Activated CD8-positive, alpha-beta T cell treated with anti-CD3 and anti-CD28 coated beads for 36 hours (primary cell): Measurements from ENCODE around the gene OVCA2. TPM values are rescaled to one million over a fixed set of nuclear protein-coding genes. Genes with fewer than 3 reads are reported as not detected.
A peak's percentile ranks its signal among the peaks of the same experiment; 100 is the strongest.

ENCODE experiments used
- ATAC-seq: fragments of 200-7000 bp; cut with Tn5 transposase; one replicate; pipeline ENCODE4 v1.10.0; 2021; ENCODE audit warnings: mild to moderate bottlenecking, moderate library complexity
- CTCF ChIA-PET: fragments of 350-600 bp; sonication (Branson Sonifier 250); formaldehyde crosslinking; loops from one replicate; lab custom pipeline; 2021; ENCODE audit warnings: antibody characterized with exemption; lab: Charles Lee
- POLR2A ChIA-PET: fragments of 350-600 bp; sonication (Branson Sonifier 250); formaldehyde crosslinking; loops from one replicate; lab custom pipeline; 2021; ENCODE audit warnings: antibody characterized with exemption; lab: Charles Lee
- DNase-seq: peaks from one replicate; pipeline ENCODE4 v3.0.0-alpha.2; 2020
- H3K27ac Mint-ChIP-seq: one replicate; pipeline ENCODE4 v1.8.0; 2021; ENCODE audit warnings: mild to moderate bottlenecking, mixed read lengths
- H3K27me3 Mint-ChIP-seq: one replicate; pipeline ENCODE4 v1.8.0; 2021; ENCODE audit warnings: mixed read lengths
- H3K36me3 Mint-ChIP-seq: one replicate; pipeline ENCODE4 v1.8.0; 2021; ENCODE audit warnings: low read depth, mixed read lengths
- H3K4me1 Mint-ChIP-seq: one replicate; pipeline ENCODE4 v1.8.0; 2021; ENCODE audit warnings: low read depth, mixed read lengths
- H3K4me3 Mint-ChIP-seq: one replicate; pipeline ENCODE4 v1.8.0; 2021; ENCODE audit warnings: mild to moderate bottlenecking, moderate library complexity, mixed read lengths
- H3K9me3 Mint-ChIP-seq: one replicate; pipeline ENCODE4 v1.8.0; 2021; ENCODE audit warnings: mixed read lengths
- intact Hi-C: fragments of 100-400 bp; cut with micrococcal nuclease; formaldehyde crosslinking; loops from one replicate; pipeline ENCODE4 v1.10.0; 2022
- total RNA-seq, 2 experiments: library from RNA; stranded (reverse); gene quantifications; one replicate each; pipeline ENCODE4 v1.2.3, GENCODE V29; 2021
- TF ChIP-seq, protein P1 (sequence below): fragments of 200-600 bp; IDR thresholded peaks from one replicate; pipeline ENCODE4 v1.8.0; 2022; ENCODE audit warnings: antibody characterized with exemption, mild to moderate bottlenecking

OVCA2 gene
- total RNA-seq, 2 experiments from 2014 or later = 28.0 to 28.5 TPM

DNA sequence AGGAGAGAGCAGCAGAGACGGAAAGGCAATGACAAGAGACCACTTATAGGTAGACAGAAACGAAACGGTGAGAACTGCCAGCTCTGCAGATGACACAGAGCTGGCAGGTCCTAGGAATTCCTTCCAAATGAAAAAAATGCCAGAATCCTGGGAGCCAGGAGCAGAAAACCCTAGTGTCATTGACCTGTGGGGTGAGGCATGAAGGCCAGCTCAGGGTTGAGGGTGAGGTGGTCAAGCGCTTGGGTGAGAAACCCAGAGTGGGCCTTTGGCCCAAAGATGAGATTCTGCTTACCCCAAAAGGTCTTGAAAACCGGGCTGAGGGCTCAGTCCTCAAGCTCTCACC is 22.3 kb downstream of the OVCA2 start:
- CTCF ChIA-PET = interaction anchor here (1.1 to 10.3 kb wide), 4 partner anchors 7 to 181 kb away, joined by 3 to 121 read pairs (median 19); partner anchors contain the start of gene HIC1
- Mint-ChIP-seq H3K9me3 (no peaks in the 10 kb centered on the region), H3K4me1 (peaks cover 33% of the 10 kb centered on the region), H3K27ac (no peak overlapping the region), H3K4me3 (no peak overlapping the region), H3K27me3 (no peaks in the 10 kb centered on the region), H3K36me3 (peaks cover 74% of the 10 kb centered on the region)
- TF ChIP-seq, protein P1, sequence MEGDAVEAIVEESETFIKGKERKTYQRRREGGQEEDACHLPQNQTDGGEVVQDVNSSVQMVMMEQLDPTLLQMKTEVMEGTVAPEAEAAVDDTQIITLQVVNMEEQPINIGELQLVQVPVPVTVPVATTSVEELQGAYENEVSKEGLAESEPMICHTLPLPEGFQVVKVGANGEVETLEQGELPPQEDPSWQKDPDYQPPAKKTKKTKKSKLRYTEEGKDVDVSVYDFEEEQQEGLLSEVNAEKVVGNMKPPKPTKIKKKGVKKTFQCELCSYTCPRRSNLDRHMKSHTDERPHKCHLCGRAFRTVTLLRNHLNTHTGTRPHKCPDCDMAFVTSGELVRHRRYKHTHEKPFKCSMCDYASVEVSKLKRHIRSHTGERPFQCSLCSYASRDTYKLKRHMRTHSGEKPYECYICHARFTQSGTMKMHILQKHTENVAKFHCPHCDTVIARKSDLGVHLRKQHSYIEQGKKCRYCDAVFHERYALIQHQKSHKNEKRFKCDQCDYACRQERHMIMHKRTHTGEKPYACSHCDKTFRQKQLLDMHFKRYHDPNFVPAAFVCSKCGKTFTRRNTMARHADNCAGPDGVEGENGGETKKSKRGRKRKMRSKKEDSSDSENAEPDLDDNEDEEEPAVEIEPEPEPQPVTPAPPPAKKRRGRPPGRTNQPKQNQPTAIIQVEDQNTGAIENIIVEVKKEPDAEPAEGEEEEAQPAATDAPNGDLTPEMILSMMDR = no peak
- ATAC-seq (no peak), DNase-seq (no peak)
- POLR2A ChIA-PET = interaction anchor here (1.1 to 2.0 kb wide), 2 partner anchors 8 to 34 kb away, joined by 3 to 5 read pairs; no protein-coding TSS in a partner anchor
- intact Hi-C loops = no loop called here

DNA sequence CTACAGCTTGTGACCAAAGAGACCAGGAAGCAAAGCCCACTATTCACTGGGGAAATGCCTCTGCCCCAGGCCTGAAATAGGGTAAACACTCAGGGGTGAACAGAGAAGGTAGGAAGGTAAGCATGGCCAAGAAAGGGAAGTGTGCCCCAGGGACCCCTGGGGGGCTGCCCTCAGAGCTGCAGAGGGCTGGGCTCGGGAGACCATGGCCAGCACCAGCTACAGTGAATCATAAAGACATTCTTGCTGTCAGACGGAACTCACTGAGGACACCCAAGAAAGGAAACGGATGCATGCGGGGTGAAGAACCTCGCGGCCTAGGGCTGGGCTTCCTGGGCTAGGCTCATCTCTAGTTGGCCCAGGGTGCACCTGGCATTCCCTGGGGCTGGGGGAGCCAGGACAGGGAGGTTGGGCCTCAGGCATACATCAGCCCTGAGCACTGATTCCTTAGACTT is 22.7 kb downstream of the OVCA2 start:
- H3K4me1 Mint-ChIP-seq = peaks cover 35% of the 10 kb centered on the region
- H3K36me3 Mint-ChIP-seq = peaks cover 74% of the 10 kb centered on the region
- ChIA-PET CTCF (interaction anchor here (1.1 to 10.3 kb wide), 6 partner anchors 8 to 181 kb away, joined by 3 to 121 read pairs (median 6); partner anchors contain the start of gene HIC1), POLR2A (interaction anchor here (0.6 to 1.4 kb wide), 3 partner anchors 8 to 34 kb away, joined by 3 to 4 read pairs (median 4); no protein-coding TSS in a partner anchor)
- TF ChIP-seq, protein P1 = no peak
- no peaks in the 10 kb centered on the region for H3K27me3 Mint-ChIP-seq
- H3K9me3 Mint-ChIP-seq = no peaks in the 10 kb centered on the region
- ATAC-seq (no peak), DNase-seq (no peak)
- no peak overlapping the region for H3K4me3 Mint-ChIP-seq
- intact Hi-C loops = no loop called here
- H3K27ac Mint-ChIP-seq = peak overlapping the region; percentile 41

DNA sequence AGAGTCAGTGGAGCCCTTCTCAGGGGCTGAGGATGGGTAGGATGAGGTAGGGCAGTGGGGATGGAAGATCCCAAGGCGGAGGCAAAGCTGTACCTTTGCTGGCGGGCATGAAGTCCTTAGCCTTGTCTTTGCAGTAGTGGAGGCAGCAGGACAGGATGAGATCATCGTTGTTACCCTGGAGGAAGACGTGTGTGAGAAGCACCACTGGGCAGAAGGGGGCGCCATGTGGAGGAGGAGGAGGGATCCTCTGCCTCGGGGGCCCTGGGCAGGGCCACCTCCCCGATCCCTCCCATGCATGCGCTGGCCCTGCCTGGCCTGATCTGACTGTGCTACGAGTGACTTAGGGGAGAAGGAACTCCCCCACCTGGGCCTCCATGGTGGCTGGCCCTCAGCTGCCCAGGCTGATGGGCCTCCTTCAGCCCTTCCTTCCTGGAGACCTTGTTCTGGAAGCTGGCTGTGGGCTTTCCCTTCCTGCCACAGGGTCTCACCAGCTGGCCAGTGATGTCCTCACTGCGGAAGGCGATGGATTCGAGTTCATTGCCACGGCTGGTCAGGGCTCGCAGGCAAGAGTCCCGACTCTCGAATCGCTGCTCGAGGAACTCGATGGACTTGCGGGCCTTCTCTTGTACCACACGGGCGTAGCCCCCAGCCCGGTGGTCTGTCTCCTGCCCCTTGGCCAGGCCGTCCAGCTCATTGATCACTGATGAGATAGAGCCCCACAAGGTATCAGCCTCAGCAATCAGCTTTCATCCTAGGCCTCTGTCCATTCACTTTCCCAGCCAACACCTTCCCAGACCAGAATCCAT is 23.4 kb downstream of the OVCA2 start:
- DNase-seq (peak; percentile 89), ATAC-seq (peak; percentile 77)
- Mint-ChIP-seq H3K36me3 (peaks cover 75% of the 10 kb centered on the region), H3K4me1 (peaks cover 38% of the 10 kb centered on the region), H3K27ac (peak overlapping the region; percentile 41), H3K27me3 (no peaks in the 10 kb centered on the region), H3K9me3 (no peaks in the 10 kb centered on the region), H3K4me3 (no peak overlapping the region)
- ChIA-PET POLR2A (interaction anchor here (0.6 to 1.4 kb wide), 6 partner anchors 8 to 201 kb away, joined by 3 to 4 read pairs (median 4); no protein-coding TSS in a partner anchor), CTCF (interaction anchor here (0.8 to 10.3 kb wide), 9 partner anchors 9 to 180 kb away, joined by 3 to 121 read pairs (median 3); partner anchors contain the start of gene HIC1)
- intact Hi-C loops = no loop called here
- TF ChIP-seq, protein P1 = peak; percentile 71

DNA sequence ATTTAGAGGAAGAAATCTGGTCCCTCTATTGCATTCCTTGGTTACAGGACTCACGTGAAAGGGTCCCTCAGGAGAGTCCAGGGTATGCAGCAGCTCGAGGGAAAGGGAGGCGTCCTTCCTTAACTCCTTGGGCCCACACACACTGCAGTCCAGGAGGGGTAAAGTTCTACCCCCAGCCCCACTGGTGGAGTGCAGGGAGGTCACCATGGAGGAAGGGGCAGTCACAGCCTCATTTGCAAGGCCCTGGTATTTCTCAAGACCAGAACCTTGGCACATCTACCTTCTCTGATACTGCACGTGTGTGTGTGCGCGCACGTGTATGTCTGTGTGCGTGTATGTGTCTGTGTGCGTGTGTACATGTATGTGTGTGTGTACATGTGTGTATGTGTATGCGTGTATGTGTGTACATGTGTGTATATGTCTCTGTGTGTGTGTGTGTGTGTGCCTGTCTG is 24.2 kb downstream of the OVCA2 start:
- ChIA-PET CTCF (interaction anchor here (0.8 to 10.3 kb wide), 10 partner anchors 9 to 180 kb away, joined by 3 to 121 read pairs (median 4); partner anchors contain the start of gene HIC1), POLR2A (interaction anchor here (1.0 to 1.4 kb wide), 4 partner anchors 9 to 200 kb away, joined by 3 to 4 read pairs (median 4); no protein-coding TSS in a partner anchor)
- no peak for ATAC-seq
- TF ChIP-seq, protein P1 = no peak
- Mint-ChIP-seq H3K9me3 (no peaks in the 10 kb centered on the region), H3K27ac (no peak overlapping the region), H3K36me3 (peaks cover 74% of the 10 kb centered on the region), H3K27me3 (no peaks in the 10 kb centered on the region), H3K4me1 (peaks cover 39% of the 10 kb centered on the region), H3K4me3 (no peak overlapping the region)
- no peak for DNase-seq
- intact Hi-C loops = no loop called here
